MM.1S (cell line): Measurements from ENCODE around the gene GNAI2.
"Not testable (repeated sequence)": the region's sequence is repeated elsewhere in the genome, so short reads cannot be mapped to it uniquely, and the experiment has no call there.

ENCODE experiments used
- EZH2 ChIP-seq: fragments of 300-600 bp; sonication (generic); optimal IDR thresholded peaks from 2 replicates; pipeline ENCODE3; 2017; ENCODE audit warnings: low read depth, mild to moderate bottlenecking, antibody characterized with exemption, low read length, mixed read lengths
- TF ChIP-seq, protein P1 (sequence below): fragments of 300-600 bp; sonication (generic); IDR thresholded peaks from 2 replicates; pipeline ENCODE4 v1.5.1; 2016; ENCODE audit warnings: antibody characterized with exemption, low read length, mixed read lengths

DNA sequence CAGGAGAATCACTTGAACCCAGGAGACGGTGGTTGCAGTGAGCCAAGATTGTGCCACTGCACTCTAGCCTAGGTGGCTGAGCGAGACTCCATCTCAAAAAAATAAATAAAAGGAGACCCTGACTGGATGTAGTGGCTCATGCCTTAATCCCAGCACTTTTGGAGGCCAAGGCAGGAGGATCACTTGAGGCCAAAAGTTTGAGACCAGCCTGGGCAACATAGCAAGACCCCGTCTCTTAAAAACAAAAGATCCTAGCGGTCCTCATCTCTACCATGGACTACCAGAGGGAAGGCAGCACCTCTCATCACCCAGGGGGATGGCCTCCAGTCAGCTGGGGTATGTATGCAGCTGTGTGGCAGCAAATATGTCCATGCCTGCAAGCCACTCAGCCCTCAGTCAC is 26.2 kb downstream of the GNAI2 start:
- TF ChIP-seq, protein P1, sequence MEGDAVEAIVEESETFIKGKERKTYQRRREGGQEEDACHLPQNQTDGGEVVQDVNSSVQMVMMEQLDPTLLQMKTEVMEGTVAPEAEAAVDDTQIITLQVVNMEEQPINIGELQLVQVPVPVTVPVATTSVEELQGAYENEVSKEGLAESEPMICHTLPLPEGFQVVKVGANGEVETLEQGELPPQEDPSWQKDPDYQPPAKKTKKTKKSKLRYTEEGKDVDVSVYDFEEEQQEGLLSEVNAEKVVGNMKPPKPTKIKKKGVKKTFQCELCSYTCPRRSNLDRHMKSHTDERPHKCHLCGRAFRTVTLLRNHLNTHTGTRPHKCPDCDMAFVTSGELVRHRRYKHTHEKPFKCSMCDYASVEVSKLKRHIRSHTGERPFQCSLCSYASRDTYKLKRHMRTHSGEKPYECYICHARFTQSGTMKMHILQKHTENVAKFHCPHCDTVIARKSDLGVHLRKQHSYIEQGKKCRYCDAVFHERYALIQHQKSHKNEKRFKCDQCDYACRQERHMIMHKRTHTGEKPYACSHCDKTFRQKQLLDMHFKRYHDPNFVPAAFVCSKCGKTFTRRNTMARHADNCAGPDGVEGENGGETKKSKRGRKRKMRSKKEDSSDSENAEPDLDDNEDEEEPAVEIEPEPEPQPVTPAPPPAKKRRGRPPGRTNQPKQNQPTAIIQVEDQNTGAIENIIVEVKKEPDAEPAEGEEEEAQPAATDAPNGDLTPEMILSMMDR, result not testable (repeated sequence)
- not testable (repeated sequence) for TF ChIP-seq EZH2
